A549 (cell line): ENCODE data around the gene MAP7D3. TPM values are rescaled to one million over a fixed set of nuclear protein-coding genes. Genes with fewer than 3 reads are reported as not detected.

Source experiments
- ATAC-seq, 2 experiments: fragments of 200-7000 bp in 1 of 2; fragments of >200 bp in 1 of 2; cut with Nextera tagmentation in 1 of 2; cut with Tn5 transposase in 1 of 2; 3 replicates each; pipeline versions ENCODE4 v1.8.0 to v1.9.1; 2018 to 2020; ENCODE audit warnings: mild to moderate bottlenecking in 1 of 2, moderate library complexity in 1 of 2
- CTCF ChIA-PET: fragments of 300-600 bp; sonication (Branson Sonifier 250); formaldehyde crosslinking; extraction: SDS; loops from one replicate; lab custom pipeline; 2021; ENCODE audit warnings: antibody characterized with exemption, inconsistent platforms; lab: Yijun Ruan, JAX
- POLR2A ChIA-PET: fragments of 350-600 bp; formaldehyde crosslinking; extraction: SDS; loops from one replicate; lab custom pipeline; 2021; ENCODE audit warnings: antibody characterized with exemption, inconsistent platforms; lab: Yijun Ruan, JAX
- DNase-seq, 2 experiments: peaks; one replicate each; pipeline versions ENCODE4 v3.0.0 to v3.0.0-alpha.2; 2011 to 2016; ENCODE audit warnings: low read depth in 1 of 2, low spot score in 1 of 2
- FAIRE-seq: peaks from 2 replicates; lab custom pipeline; 2011; peaks lifted over from hg19 to GRCh38; lab: Jason Lieb, UNC
- H3K27ac ChIP-seq, 2 experiments: fragments of >200 bp; sonication (Bioruptor Twin); formaldehyde crosslinking; 3 replicates each; pipeline ENCODE4 v1.5.1; 2016 to 2017
- H3K4me1 ChIP-seq: fragments of >200 bp; sonication (Bioruptor Twin); formaldehyde crosslinking; 3 replicates; pipeline ENCODE4 v1.6.1; 2016
- H3K4me2 ChIP-seq: fragments of >200 bp; sonication (Bioruptor Twin); formaldehyde crosslinking; 3 replicates; pipeline ENCODE4 v1.6.1; 2016
- H3K4me3 ChIP-seq: fragments of >200 bp; sonication (Bioruptor Twin); formaldehyde crosslinking; 3 replicates; pipeline ENCODE4 v1.5.1; 2016
- H3K9me3 ChIP-seq: fragments of >200 bp; sonication (Bioruptor Twin); formaldehyde crosslinking; 3 replicates; pipeline ENCODE4 v1.6.1; 2016
- CBX8 ChIP-seq: fragments of 200-600 bp; sonication (generic); IDR thresholded peaks from 2 replicates; pipeline ENCODE4 v1.6.1; 2016
- CEBPB ChIP-seq, 2 experiments: fragments of >200 bp in 1 of 2; sonication (Bioruptor Twin) in 1 of 2; formaldehyde crosslinking in 1 of 2; IDR thresholded peaks; 2 replicates each; pipeline ENCODE4 v1.6.1; 2012 to 2016
- FOSL2 ChIP-seq, 2 experiments: fragments of 450-650 bp in 1 of 2; fragments of >200 bp in 1 of 2; sonication (Bioruptor Twin) in 1 of 2; formaldehyde crosslinking; IDR thresholded peaks; 2 replicates each; pipeline versions ENCODE4 v1.5.0 to v1.6.1; 2016 to 2020; ENCODE audit warnings: mild to moderate bottlenecking in 1 of 2, moderate library complexity in 1 of 2
- FOXS1 ChIP-seq: fragments of 250-450 bp; sonication (Bioruptor Pico); IDR thresholded peaks from 2 replicates; pipeline ENCODE4 v1.5.0; 2020; ENCODE audit warnings: mild to moderate bottlenecking, moderate library complexity
- HDAC2 ChIP-seq: fragments of 200-600 bp; sonication (generic); IDR thresholded peaks from 2 replicates; pipeline ENCODE4 v1.6.1; 2016
- HMGXB4 ChIP-seq: fragments of 250-450 bp; sonication (Bioruptor Pico); IDR thresholded peaks from 2 replicates; pipeline ENCODE4 v1.5.0; 2021; ENCODE audit warnings: mild to moderate bottlenecking, moderate library complexity, borderline replicate concordance
- HOXB5 ChIP-seq: fragments of 250-450 bp; sonication (Bioruptor Pico); IDR thresholded peaks from 2 replicates; pipeline ENCODE4 v1.5.0; 2020; ENCODE audit warnings: mild to moderate bottlenecking, moderate library complexity
- MAFK ChIP-seq: fragments of 450-650 bp; IDR thresholded peaks from 2 replicates; pipeline ENCODE4 v1.6.1; 2014; ENCODE audit not compliant: partially characterized antibody
- NFE2L2 ChIP-seq: fragments of 150-350 bp; conservative IDR thresholded peaks from 2 replicates; pipeline ENCODE4 v1.6.1; 2014; ENCODE audit warnings: low read length
- RAD21 ChIP-seq, 2 experiments: fragments of >200 bp in 1 of 2; sonication (Bioruptor Twin) in 1 of 2; formaldehyde crosslinking in 1 of 2; IDR thresholded peaks in 1 of 2; conservative IDR thresholded peaks in 1 of 2; 2 replicates in 1 of 2; 3 replicates in 1 of 2; pipeline ENCODE4 v1.6.1; 2012 to 2018; ENCODE audit warnings: inconsistent platforms in 1 of 2
- RCOR1 ChIP-seq: fragments of 150-350 bp; IDR thresholded peaks from 2 replicates; pipeline ENCODE4 v1.6.1; 2014; ENCODE audit warnings: antibody characterized with exemption, low read length, low read depth
- SMC3 ChIP-seq: fragments of >200 bp; sonication (Bioruptor Twin); formaldehyde crosslinking; IDR thresholded peaks from 3 replicates; pipeline ENCODE4 v1.6.1; 2018; ENCODE audit warnings: inconsistent platforms
- TFCP2L1 ChIP-seq: fragments of 250-450 bp; sonication (Bioruptor Pico); IDR thresholded peaks from 2 replicates; pipeline ENCODE4 v1.5.0; 2021; ENCODE audit warnings: mild to moderate bottlenecking
- ZSCAN20 ChIP-seq: fragments of 250-450 bp; sonication (Bioruptor Pico); IDR thresholded peaks from 2 replicates; pipeline ENCODE4 v1.8.0; 2022; ENCODE audit warnings: mild to moderate bottlenecking, moderate library complexity
- WGBS: methylation state at CpG from one replicate; pipeline ENCODE4 v1.1.6; 2017; ENCODE audit errors: missing lambda C conversion rate; 5-methylcytosine and 5-hydroxymethylcytosine counted together
- polyA plus RNA-seq, 4 experiments: library from polyadenylated mRNA; depleted of rRNA in 3 of 4; stranded (reverse); fragments of >200 nt; fragmentation: RNase III in 1 of 4; extraction: RNeasy Plus Mini Kit Qiagen cat#74134 plus additional on column Dnase treatment in 1 of 4; gene quantifications; 2 replicates in 3 of 4; 3 replicates in 1 of 4; pipeline ENCODE4 v1.2.3, GENCODE V29; 2011 to 2017

The MAP7D3 gene
- polyA plus RNA-seq, 2 of the 4 experiments (the other 2 are of a cell fraction) = 9.9 to 13.1 TPM

- FAIRE-seq = no peak
- TF ChIP-seq HOXB5 = no peak
- TF ChIP-seq TFCP2L1 (CRISPR knock-in tag) = no peak
- TF ChIP-seq MAFK = peak; percentile 80
- CTCF ChIA-PET = interaction anchor here (2.8 kb wide), 1 partner anchor 18 kb away, joined by 7 read pairs; no protein-coding TSS in a partner anchor
Observed at GRCh38 chrX:136227074-136227473, 24.1 kb downstream of the MAP7D3 start.

GRCh38 chrX:136221851-136222513 is 29.2 kb downstream of the MAP7D3 start:
- WGBS = 97% methylated on average over 3 of the region's 3 CpGs
- POLR2A ChIA-PET = no interaction called here
- TF ChIP-seq HDAC2 = no peak
- TF ChIP-seq CEBPB (IDR thresholded peaks at IDR 0.05) = no peak
- no peak for TF ChIP-seq NFE2L2
- TF ChIP-seq CBX8 = no peak
- no peak for TF ChIP-seq RCOR1
- ATAC-seq (no peak), DNase-seq (no peak), FAIRE-seq (no peak)
- H3K4me1 ChIP-seq = peaks cover 8% of the 10 kb centered on the region; the same call in 2 of the 3 replicates
- H3K27ac ChIP-seq = no peak overlapping the region
- CTCF ChIA-PET = interaction anchor here (0.6 to 1.7 kb wide), 4 partner anchors 13 to 473 kb away, joined by 3 to 5 read pairs (median 3); no protein-coding TSS in a partner anchor
- H3K4me2 ChIP-seq = no peak overlapping the region
- no peak overlapping the region for H3K4me3 ChIP-seq
- H3K9me3 ChIP-seq = no peaks in the 10 kb centered on the region

More at GRCh38 chrX:136227074-136227473, 24.1 kb downstream of the MAP7D3 start:
- no peaks in the 10 kb centered on the region for H3K9me3 ChIP-seq
- ATAC-seq (no peak), DNase-seq (no peak)
- POLR2A ChIA-PET = no interaction called here
- H3K27ac ChIP-seq = no peak overlapping the region
- no peak overlapping the region for H3K4me3 ChIP-seq
- H3K4me2 ChIP-seq = no peak overlapping the region
- no peaks in the 10 kb centered on the region for H3K4me1 ChIP-seq

- Histone ChIP-seq H3K9me3 (no peaks in the 10 kb centered on the region), H3K4me2 (peak overlapping the region; percentile 27; the same call in 2 of the 3 replicates), H3K27ac (peak overlapping the region in 1 of 2 experiments; percentile 48; a peak in 1 of 6 replicates), H3K4me1 (peaks cover 8% of the 10 kb centered on the region; the same call in 2 of the 3 replicates), H3K4me3 (no peak overlapping the region)
- FAIRE-seq (no peak), ATAC-seq (no peak), DNase-seq (no peak)
- CTCF ChIA-PET = no interaction called here
- WGBS = 82% methylated on average over 3 of the region's 3 CpGs
- TF ChIP-seq SMC3 (no peak), CBX8 (no peak), FOXS1 (CRISPR knock-in tag) (no peak), CEBPB (IDR thresholded peaks at IDR 0.05) (no peak), ZSCAN20 (CRISPR knock-in tag) (no peak)
- POLR2A ChIA-PET = no interaction called here
Observed at GRCh38 chrX:136220951-136221350, 30.2 kb downstream of the MAP7D3 start.

- peaks cover 8% of the 10 kb centered on the region; the same call in 2 of the 3 replicates for H3K4me1 ChIP-seq
- ATAC-seq (no peak), FAIRE-seq (no peak), DNase-seq (no peak)
- H3K4me3 ChIP-seq = no peak overlapping the region
- 51% methylated on average over 4 of the region's 4 CpGs for WGBS
- H3K27ac ChIP-seq = peak overlapping the region in 1 of 2 experiments; percentile 48; a peak in 1 of 6 replicates
- peak overlapping the region; percentile 27; the same call in 2 of the 3 replicates for H3K4me2 ChIP-seq
- POLR2A ChIA-PET = no interaction called here
- TF ChIP-seq HMGXB4 (CRISPR knock-in tag) = no peak
- TF ChIP-seq FOSL2 (IDR thresholded peaks at IDR 0.05) = no peak
- TF ChIP-seq FOSL2 (CRISPR knock-in tag; IDR thresholded peaks at IDR 0.05) = peak; percentile 19; the same call in 1 of the 2 replicates
- no peak for TF ChIP-seq RAD21 (conservative IDR thresholded peaks at IDR 0.05 in 1 of 2, IDR thresholded peaks at IDR 0.05 in 1 of 2)
- TF ChIP-seq, all 56 proteins: peak for 1
- CTCF ChIA-PET = no interaction called here
- no peaks in the 10 kb centered on the region for H3K9me3 ChIP-seq
Observed at GRCh38 chrX:136220540-136220939, 30.7 kb downstream of the MAP7D3 start.
